Activated T-cell treated with anti-CD3 and anti-CD28 coated beads, Interleukin-2, amount 50 U/mL, for 1 hour (primary cell): Measurements from ENCODE around the gene NHEJ1.

Source experiments
- DNase-seq: peaks from one replicate; pipeline ENCODE4 v3.0.0-alpha.2; 2020

NHEJ1 gene

DNA sequence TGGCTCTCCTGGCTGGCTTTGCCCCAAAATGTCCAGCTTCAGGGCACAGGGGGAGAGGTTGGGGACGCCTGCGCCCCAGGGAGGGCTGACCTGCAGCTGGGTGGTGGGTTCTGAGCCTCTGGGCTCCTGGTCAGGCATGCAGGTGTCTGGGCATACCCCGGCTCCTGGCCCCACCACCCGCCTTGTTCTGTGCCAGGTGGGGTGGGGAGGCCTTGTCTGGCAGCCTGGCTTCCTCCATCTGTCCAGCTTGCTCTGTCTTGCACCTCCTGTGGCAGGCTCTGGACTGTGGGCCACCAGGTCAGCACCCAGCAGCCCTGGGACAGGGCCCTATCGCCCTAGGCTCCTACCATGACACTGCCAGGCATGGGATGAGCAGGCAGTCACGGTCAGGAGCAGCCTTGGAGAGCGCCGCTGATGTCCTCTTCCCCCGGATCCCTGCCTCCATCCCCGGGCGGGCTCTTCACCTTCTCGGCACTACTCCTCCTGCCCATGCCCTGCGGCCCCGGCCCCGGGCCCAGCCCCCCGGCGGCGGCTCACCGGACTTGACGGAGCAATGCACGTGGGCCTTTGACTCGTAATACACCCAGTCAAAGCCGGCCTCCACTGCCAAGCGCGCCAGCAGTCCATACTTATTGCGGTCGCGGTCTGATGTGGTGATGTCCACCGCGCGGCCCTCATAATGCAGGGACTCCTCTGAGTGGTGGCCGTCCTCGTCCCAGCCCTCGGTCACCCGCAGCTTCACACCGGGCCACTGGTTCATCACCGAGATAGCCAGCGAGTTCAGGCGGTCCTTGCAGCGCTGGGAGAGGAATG, 103.5 kb downstream of the NHEJ1 start:
- no peak for DNase-seq

DNA sequence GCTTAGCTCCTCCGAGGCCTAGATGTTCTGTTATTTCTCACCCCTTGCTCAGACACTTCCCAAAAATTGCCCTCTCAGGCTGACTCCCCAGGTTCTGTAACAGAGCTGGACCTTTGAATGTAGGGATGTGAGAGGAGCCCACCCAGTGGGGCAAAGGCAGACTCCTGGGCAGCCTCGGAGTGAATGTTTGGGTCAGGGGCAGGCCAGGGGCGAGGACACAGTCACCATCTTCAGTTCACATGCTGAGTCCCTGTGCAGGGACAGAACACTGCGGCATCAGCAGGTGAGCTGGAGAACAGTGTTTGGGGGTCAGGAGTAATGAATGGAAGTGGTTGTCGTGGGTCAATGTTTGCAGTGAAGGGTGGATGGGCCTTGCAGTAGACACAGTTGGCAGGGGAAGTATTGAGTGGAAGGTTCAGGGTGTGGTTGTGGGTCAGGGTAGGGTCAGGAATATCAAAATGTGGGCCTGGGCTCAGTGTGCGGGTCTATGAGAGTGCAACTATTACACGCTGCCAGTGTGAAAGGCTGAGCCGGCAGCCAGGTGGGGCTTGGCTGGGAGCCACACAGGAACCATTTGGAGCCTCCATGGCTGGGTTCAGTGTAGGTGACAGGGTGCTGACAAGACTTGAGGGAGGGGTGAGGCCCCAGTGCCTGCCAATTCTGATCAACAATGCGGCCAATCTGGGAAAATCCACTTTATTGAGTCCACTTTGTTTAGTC, 104.3 kb downstream of the NHEJ1 start:
- no peak for DNase-seq

DNA sequence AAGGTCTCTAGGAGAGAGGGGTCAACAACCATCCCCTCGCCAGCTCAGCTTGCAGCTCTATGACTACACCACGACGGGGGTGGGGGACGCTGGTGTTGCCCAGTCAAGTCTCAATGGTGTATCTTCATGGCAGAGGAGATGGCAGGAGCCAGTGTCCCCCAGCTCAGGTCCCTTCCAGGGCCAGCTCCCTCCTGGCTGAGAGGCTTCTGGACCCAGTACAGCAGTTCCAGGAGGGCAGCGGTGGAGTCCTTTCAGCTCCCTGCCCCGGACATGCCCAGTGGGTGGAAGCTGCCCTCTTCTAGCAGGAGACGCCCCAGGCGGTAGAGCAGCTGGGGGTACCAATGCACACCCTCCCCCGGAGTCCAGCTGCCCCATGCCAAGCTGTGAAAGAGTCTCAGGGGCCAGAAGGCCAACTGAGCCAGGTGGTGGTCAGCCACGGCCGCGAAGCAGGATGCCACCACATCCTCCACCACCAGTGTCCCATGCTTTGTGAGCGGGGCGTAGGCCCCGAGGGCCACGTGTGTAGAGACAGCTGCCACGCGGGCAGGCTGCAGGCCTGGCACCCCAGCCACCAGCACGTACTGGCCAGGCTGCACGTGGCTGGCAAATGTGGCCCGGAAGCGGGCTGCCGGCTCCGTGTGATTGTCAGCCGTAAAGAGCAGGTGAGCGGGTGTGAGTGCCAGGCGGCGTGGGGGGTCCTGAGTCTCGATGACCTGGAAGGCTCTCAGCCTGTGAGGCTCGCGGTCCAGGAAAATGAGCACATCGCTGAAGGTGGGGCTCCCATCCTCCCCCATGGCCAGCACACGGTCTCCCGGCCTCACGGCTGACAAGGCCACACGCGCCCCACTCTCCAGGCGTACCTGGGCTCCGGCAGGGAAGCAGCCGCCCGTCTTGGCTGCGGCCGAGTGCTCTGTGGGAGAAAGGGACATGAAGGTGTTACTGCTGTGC, 105.4 kb downstream of the NHEJ1 start:
- DNase-seq = no peak

DNA sequence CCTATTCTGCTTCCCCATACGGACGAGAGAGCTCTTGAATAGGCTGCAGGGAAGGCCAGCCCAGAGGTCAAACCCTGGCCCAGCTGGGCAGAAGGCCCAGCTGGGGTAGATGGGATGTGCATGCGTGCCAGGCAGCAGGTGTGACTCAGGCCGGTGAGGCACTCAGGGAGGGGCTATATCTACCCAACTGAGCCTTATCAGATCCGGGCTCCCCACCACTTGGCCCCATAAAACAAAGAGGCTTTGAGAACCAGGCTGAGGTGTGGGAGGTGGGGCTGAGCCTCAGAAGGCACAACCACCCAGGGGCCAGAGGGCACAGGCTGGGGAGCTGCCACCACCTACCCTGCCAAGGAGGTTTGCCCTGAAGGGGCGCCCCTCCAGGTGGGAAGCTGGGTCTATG, 111.3 kb downstream of the NHEJ1 start:
- DNase-seq = no peak

DNA sequence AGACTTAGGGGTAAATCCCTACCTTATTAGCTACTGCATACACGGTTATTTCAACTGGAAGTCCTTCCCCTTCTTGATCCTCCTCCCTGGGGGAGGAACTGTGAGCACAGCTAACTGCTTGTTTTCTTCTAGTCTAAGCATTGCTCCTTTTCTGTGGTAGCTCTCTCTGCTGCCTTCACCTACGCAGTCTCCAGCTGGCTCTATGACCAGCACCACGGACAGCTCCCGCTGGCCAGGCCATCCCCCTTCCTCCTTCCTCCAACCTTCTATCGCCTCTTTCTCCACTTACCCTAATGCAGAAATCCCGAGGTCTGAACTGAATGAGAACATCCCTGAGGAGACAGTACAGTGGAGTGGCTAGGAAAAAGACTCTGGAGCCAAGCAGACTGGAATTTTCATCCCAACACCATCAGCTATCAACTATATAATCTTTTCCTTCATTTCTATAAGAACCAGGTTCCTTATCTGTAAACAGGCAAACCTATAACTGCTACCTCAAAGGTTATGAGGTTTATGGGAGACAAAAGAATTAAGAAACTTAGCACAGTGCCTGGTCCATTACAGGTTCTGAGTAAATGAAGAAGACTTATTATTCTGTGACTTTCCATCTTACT, 114.6 kb downstream of the NHEJ1 start:
- DNase-seq = no peak

DNA sequence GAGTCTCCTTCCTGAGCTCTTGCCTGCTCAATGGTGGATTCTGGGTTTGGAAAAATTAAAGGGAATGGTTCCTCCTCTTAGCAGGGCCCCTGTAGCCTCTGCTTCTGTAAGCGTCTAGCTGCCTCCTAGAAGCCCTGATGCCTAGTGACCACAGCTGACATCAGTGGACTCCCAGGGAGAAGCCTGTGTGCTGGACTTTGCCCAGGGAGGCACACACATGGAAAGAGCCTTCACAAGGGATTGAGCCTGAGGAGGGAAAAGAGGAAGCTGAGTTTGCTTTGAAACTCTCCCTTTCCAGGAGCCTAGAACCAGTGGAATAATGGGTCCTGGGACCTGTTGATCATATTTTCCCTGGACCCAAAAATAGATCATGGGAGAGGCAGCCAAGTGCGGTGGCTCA, 117.9 kb downstream of the NHEJ1 start:
- DNase-seq = no peak

DNA sequence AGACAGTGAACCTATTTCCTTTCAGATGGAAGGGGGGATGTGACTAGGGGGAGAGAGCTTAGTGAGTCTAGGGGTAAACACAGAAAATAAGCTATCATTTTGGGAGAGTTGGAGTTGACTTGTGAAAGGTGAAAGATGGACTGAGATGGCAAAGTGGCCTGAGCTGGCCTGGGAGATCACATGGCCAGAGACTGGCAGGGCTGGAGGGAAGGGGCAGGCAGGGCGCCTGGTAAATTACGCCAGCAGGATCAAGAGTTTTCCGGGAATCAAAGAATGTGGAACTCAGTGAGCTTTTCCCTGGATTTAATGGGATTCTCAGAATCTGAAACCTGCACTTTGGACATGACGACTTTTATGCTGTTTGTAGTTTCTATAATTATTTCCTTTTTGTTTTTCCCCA, 118.5 kb downstream of the NHEJ1 start:
- DNase-seq = no peak

DNA sequence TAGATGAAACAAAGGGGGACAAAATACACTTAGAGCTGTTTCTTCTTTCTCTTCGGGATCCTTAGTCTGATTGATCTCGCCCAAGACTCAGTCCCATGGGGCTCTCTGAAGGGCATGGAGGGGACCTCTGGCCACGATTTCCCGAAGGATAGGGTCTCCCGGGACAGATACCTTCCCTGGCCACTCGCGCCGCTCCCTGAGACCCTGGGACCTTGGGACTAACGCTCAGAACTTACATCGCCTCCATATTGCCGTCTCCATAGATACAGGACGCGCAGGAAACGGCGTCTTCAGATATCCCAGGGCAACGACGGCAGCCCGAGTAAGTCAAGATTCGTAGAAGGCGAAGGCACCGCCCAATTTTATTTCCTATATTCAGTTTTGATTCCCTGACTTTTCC, 119.4 kb downstream of the NHEJ1 start, which contains the start of gene CFAP65:
CFAP65 (minus strand) TSS at position 265 of the 400 bp plus-strand sequence. CDS start 2,468 bp downstream, outside the sequence.
- DNase-seq = no peak

DNA sequence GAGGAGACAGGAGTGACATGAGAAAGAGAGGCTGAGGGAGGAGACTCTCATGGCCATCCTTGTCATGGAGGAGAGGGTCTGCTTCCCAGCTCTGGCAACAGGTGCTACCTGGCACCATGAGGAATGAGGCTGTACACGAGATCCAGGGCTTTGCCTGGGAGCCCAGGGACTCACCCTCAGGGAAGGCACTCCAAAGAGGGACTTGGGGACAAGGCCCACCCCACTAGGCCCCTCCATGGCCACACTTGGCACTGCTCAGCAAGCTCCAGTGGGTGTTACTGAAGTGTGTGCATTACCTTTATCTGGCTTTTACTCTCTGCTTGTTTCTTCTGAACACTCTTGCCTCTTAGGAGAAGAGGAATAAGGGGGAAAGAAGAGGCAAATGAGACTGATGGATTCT, 122.0 kb downstream of the NHEJ1 start:
- no peak for DNase-seq

DNA sequence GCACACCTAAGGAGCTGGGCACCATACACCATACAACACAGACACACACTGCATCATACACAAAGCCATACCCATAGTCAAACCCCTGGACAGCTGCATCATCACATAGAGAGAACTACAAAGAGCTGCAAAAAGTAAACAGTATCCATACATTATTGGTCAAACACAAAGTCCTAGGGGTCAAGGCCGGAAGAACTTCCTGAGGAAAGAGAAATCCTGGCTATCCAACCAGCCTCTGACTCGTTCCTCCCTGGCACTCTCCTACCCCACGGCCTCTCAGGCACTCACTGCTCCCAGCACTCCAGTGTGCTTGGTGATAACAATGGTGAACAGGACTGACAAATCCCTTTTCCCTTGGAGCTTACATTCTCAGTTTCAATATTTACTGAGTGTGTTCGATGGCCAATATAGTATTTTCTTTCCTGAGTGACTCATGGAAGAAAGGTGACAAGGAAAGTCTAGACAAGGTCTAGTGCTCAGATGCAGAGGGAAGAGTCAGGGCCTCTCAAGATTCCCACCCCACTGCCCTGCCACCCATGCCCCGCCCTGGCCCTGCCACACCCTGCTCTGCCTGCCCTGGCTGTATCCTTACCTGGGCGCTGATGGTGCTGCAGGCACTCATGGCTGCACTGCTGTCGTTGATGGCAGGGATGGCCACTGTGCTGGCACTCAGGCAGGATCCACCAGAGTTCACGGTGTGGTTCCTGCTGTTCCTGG, 122.7 kb downstream of the NHEJ1 start:
- peak; percentile 4 for DNase-seq

DNA sequence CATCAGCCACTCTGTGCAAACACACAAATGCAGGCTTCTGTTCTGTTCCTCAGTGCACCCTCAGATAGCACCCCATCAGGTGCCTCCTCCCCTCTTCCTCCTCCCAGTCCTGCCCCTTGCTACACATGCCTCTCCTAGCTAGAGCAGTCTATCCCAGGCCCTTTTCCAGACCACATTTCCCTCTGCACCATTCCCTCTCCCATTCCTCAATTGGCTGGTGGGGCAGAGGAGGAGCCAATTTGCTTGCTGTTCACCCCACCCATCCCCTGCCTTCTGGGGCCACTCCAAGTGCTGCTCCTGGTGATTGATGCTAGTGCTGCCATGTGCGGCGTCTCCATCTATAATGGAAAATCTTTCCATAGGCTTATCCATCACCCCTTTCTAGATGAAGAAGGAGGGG, 124.7 kb downstream of the NHEJ1 start:
- DNase-seq = no peak

DNA sequence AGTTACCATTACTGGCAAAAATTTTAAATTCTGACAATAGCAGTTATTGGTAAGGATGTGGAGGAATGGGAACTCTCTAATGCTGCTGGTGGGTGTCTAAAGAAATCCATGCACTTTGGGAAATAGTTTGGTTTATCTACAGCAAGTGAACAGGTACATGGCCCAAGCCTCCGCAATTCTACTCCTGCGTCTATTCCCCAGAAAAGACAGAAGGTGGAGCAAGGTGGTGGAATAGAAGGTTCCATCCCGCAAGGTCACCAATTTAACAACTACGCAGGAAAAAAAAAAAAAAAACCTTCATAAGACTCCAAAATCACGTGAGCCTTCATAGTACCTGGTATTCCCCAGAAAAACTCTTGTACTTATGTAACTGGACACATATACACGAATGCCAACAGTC, 125.8 kb downstream of the NHEJ1 start:
- DNase-seq = no peak

DNA sequence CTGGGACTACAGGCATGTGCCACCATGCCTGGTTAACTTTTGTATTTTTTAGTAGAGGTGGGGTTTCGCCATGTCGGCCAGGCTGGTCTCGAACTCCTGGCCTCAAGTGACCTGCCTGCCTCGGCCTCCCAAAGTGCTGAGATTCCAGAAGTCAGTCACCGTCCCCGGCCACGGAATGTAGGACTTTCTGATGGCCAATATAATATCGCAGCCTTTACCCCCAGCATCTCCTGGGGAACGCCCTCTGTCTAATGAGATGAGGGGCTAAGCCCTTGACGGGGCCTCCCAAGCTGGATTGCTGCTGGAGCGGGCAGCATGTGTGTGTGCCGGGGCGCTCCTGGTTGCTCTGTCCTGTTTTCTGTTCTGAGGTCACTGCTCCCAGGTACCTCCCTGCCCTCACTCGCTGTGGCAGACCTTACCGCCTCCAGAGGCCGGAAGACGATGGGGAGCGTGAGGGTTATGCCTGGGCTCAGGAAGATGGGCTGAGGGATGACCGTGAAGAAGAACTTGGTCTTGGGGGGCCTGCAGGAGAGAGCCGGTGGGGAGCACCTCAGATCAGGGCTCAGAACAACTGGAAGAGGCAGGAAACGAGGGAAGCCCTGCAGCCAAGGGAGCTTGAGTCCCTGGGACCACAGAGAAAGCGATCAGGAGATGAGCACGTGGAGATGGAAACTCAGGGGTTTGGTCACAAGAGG, 128.4 kb downstream of the NHEJ1 start:
- DNase-seq = no peak

DNA sequence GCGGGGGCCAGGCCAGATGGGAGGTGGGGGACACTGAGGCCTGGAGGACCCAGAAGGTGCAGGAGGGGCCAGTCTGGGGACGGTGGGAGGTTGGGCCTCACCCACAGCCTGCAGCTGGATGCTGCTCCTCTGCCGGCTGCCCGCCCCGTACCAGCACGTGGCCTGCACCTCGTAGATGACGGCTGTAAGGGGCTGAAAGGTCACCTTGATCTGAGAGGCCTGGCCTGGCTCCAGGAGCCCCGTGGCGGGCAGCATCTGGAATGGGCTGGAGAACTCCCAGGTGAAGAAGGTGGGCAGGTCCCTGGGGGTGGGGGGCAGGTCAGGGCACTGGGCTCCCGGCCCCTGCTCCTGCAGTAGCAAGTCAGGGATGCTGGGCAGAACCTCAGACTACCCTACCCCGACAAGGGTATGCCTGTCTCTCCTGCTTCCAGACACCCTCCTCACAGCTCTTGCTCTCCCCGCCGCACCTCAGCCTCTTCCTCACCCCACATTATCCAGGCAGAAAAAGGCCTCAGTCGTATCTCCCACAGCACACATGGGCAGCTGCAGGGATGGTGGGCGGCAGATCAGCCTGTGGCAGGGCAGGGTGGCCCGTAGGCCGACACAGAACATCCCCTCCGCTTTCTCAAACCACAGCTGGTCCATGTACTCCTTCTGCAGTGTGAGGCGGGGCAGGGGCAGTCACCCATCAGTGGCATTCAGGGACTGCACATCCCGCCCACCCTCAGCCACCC, 129.4 kb downstream of the NHEJ1 start:
- no peak for DNase-seq

DNA sequence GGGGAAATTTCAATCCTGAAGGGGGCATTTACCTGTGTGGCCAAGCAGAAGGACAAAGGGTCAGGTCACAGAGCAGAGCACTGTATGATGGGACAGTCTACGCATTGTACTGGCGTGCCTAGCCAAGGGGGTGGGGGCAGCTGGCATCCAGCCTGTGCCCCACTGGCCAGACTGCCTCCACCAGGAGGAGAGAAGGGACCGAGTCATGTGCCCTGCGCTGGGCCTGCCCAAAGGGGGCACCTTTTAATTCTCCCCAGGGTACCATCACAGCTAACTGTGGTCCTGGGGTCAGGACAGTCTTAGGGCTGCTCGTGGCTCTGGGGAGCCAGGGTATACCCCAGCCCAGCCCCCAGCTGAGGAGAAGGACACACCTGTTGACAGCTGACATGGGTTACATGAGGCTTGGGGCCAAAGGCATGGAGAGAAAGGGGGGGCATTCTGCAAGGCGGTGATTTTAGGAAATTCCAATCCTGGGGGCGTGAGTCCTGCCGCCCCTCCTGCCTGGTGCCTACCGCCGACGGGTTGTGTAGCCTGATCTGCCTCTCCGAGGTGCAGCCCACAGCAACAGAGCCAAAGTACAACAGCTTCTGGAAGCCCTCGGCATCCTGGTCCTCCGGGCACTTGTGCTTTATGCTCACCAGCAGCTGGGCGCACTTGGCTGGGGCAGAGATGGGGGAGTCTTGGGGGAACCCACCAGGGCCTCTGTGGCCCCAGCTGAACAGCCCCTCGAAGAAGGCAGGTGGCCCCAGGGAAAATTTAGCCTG, 130.3 kb downstream of the NHEJ1 start:
- no peak for DNase-seq

DNA sequence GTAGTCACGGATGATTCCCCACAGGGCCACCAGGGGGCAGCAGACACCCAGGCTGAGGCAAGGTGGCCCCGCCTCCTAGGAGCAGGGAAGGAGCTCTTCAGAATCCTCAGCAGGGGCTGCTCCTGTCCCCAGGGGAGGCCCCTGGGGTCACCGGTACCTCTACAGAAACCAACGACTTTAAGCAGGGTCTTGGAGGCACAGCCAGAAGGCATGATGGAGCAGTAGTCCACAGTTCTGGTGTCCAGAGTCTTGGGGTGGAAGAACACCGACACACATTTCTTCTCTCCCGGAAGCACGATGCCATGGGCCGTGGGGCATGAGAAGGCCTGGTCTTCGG, 130.8 kb downstream of the NHEJ1 start:
- DNase-seq = peak; percentile 79

DNA sequence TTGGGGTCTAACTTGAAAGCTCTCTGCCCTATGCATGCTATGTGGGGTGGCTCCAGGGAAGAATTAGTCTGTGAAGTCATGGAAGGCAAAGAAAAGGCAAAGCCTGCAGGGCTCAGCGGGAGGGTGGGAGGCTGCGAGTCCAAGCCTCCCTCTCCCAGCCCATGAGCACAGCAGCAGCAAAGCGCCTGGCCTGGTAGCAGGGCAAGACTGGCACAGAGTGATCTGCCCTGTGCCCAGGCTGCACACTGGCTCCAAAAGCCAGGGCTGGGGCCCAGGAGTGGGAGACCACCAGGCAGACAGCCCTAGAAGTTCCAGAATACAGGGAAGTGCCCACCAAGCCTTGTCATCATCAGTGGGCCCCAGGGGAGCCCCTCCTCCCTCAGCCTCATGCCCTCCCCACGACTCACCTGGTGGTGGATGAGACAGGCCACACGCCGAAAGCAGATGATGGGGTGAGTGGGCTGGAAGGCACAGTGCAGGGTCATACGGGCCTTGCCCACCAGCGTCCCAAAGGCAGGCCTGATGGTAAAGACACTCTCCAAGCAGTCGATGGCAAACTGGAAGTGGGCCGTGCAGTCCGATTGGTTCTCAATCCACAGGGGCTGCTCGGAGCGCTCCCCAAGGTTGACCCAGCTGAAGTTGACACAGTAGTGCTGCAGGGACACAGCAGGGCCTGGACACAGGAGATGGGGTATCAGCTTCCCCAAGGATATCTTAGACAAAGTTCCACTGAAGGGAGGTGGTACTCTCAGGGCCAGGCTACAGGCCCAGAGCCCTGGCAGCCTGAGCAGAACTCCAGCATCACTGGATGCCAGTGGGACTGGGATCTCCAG, 131.4 kb downstream of the NHEJ1 start:
- no peak for DNase-seq

DNA sequence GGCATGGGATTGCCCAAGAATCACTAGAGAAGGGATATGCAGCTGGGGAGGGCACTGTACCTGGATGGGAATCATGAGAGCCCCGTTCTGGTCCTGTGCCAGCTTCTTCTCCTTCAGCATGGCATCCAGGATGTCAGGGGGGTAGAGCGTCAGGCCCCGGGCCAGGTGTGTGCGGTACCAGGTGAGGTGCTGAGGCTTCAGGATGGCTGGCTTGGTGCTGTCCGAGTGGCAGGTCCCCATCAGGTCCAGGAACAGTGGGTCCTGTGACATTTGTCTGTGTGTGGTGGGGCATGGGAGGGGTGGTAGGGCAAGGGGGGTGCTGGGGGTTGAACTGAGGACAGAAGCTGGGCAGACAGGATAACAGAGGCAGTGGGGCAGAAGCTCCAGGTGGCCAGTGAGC, 132.5 kb downstream of the NHEJ1 start:
- DNase-seq = no peak

DNA sequence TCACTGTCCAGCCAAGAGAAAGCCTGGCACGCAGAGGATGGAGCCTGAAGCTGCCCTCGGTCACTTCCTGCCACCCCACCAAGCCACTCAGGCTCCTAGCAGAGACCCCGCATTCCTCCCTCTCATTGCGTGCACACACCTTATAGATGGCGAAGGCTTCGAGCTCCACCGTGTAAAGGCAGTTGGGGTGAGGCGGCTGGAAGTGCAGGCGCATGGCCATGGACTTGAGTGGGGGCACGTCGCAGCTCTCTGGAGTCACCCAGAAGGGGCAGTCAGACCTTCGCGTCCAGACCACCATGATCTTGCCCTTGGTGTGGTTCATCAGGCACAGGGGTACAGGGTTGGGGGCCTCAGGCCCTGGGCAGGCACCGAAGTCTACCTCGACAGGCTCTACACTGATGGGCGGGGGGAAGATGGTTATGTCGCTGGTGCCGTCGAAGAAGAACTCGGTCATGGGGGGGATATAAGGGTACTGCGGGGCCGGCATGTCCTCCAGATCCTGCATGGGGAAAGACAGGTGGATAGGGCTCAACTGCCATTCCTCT, 133.0 kb downstream of the NHEJ1 start:
- no peak for DNase-seq
